Measurements from ENCODE around the gene MYL7.

- TF ChIP-seq CTCF (IDR thresholded peaks at IDR 0.05) (no peak), POLR2A (IDR thresholded peaks at IDR 0.05; ENCODE audit: low read depth) (no peak), EP300 (IDR thresholded peaks at IDR 0.05) (no peak), POLR2AphosphoS5 (IDR thresholded peaks at IDR 0.05) (no peak)
Observed at GRCh38 chr7:44111761-44112160, 29.4 kb downstream of the MYL7 start.
